CD14-positive monocyte (primary cell): Measurements from ENCODE around the gene MARK4. TPM values are rescaled to one million over a fixed set of nuclear protein-coding genes. Genes with fewer than 3 reads are reported as not detected.

ENCODE experiments used
- DNase-seq, 3 donors: peaks; one replicate each; pipeline ENCODE4 v3.0.0-alpha.2; 2011 to 2022
- H2AFZ ChIP-seq: 2 replicates; pipeline ENCODE4 v1.6.0; 2012; ENCODE audit warnings: mild to moderate bottlenecking, low read depth, low read length, inconsistent platforms; ENCODE audit not compliant: insufficient read depth, poor library complexity, severe bottlenecking
- H3K27ac ChIP-seq, 2 donors: 1 replicate in 1 of 2; 2 replicates in 1 of 2; pipeline ENCODE4 v1.5.1; 2012 to 2013; ENCODE audit warnings: low read length in 2 of 2, control low read depth in 1 of 2, inconsistent platforms in 1 of 2, low read depth in 1 of 2, mild to moderate bottlenecking in 1 of 2
- H3K27me3 ChIP-seq, 2 donors: one replicate each; pipeline versions ENCODE4 v1.6.0 to v1.6.1; 2011 to 2013; ENCODE audit warnings: low read length in 2 of 2; ENCODE audit not compliant: control insufficient read depth in 2 of 2, insufficient read depth in 2 of 2
- H3K36me3 ChIP-seq, 2 donors: replicated peaks in 1 of 2; 1 replicate in 1 of 2; 2 replicates in 1 of 2; pipeline versions ENCODE4 v1.5.1 to v1.6.1; 2012 to 2013; ENCODE audit warnings: low read length in 2 of 2, control low read depth in 1 of 2, inconsistent platforms in 1 of 2, mild to moderate bottlenecking in 1 of 2; ENCODE audit not compliant: insufficient read depth in 2 of 2, control insufficient read depth in 1 of 2
- H3K4me1 ChIP-seq, 2 donors: 1 replicate in 1 of 2; 2 replicates in 1 of 2; pipeline versions ENCODE4 v1.5.1 to v1.6.1; 2012 to 2013; ENCODE audit warnings: low read length in 2 of 2, control low read depth in 1 of 2, inconsistent platforms in 1 of 2, mild to moderate bottlenecking in 1 of 2, moderate library complexity in 1 of 2; ENCODE audit not compliant: insufficient read depth in 2 of 2, control insufficient read depth in 1 of 2
- H3K4me2 ChIP-seq: replicated peaks from 2 replicates; pipeline ENCODE3; 2012; ENCODE audit warnings: low read length, moderate library complexity, mild to moderate bottlenecking; ENCODE audit not compliant: poor library complexity, severe bottlenecking; ENCODE audit errors: extremely low read depth
- H3K4me3 ChIP-seq, 3 experiments: fragments of 200-600 bp in 1 of 3; sonication (generic) in 1 of 3; replicated peaks in 1 of 3; 1 replicate in 2 of 3; 2 replicates in 1 of 3; pipeline ENCODE4 v1.5.1; 2011 to 2013; ENCODE audit warnings: low read length in 3 of 3, mild to moderate bottlenecking in 3 of 3, control low read depth in 2 of 3, low read depth in 2 of 3, inconsistent platforms in 1 of 3, moderate library complexity in 1 of 3
- H3K79me2 ChIP-seq: 2 replicates; pipeline ENCODE4 v1.6.0; 2012; ENCODE audit warnings: mild to moderate bottlenecking, control low read depth, inconsistent platforms, low read length, moderate library complexity; ENCODE audit not compliant: insufficient read depth
- H3K9ac ChIP-seq: 2 replicates; pipeline ENCODE4 v1.6.0; 2017; ENCODE audit warnings: low read length, mild to moderate bottlenecking; ENCODE audit not compliant: insufficient read depth, poor library complexity, severe bottlenecking
- H3K9me3 ChIP-seq, 2 donors: replicated peaks in 1 of 2; 1 replicate in 1 of 2; 2 replicates in 1 of 2; pipeline versions ENCODE4 v1.5.1 to v1.6.1; 2012 to 2013; ENCODE audit warnings: low read length in 2 of 2, control low read depth in 1 of 2; ENCODE audit not compliant: control insufficient read depth in 1 of 2, insufficient read depth in 1 of 2
- H4K20me1 ChIP-seq: 2 replicates; pipeline ENCODE4 v1.6.0; 2012; ENCODE audit warnings: mild to moderate bottlenecking, low read length, control low read depth, moderate library complexity; ENCODE audit not compliant: insufficient read depth
- H3K27ac Mint-ChIP-seq, 7 donors: one replicate each; pipeline ENCODE4 v1.8.0; 2020; ENCODE audit warnings: mild to moderate bottlenecking in 7 of 7, mixed read lengths in 7 of 7, moderate library complexity in 6 of 7, inconsistent platforms in 2 of 7
- H3K27me3 Mint-ChIP-seq, 3 donors: one replicate each; pipeline ENCODE4 v1.8.0; 2021 to 2022; ENCODE audit warnings: low read depth in 3 of 3, mild to moderate bottlenecking in 3 of 3, mixed read lengths in 3 of 3, moderate library complexity in 3 of 3, inconsistent platforms in 1 of 3
- H3K36me3 Mint-ChIP-seq, 2 donors: one replicate each; pipeline ENCODE4 v1.8.0; 2020; ENCODE audit warnings: mixed read lengths in 2 of 2, inconsistent platforms in 1 of 2, mild to moderate bottlenecking in 1 of 2
- H3K4me1 Mint-ChIP-seq: one replicate; pipeline ENCODE4 v1.8.0; 2020; ENCODE audit warnings: mild to moderate bottlenecking, mixed read lengths
- H3K4me3 Mint-ChIP-seq, 2 donors: one replicate each; pipeline ENCODE4 v1.8.0; 2020; ENCODE audit warnings: mild to moderate bottlenecking in 2 of 2, mixed read lengths in 2 of 2, moderate library complexity in 1 of 2
- H3K9me3 Mint-ChIP-seq, 7 donors: one replicate each; pipeline ENCODE4 v1.8.0; 2020 to 2022; ENCODE audit warnings: mixed read lengths in 7 of 7, mild to moderate bottlenecking in 6 of 7, moderate library complexity in 6 of 7, inconsistent platforms in 2 of 7
- CTCF ChIP-seq: fragments of 200-600 bp; IDR thresholded peaks from one replicate; pipeline ENCODE4 v1.8.0; 2022; ENCODE audit warnings: antibody characterized with exemption, mild to moderate bottlenecking
- WGBS: methylation state at CpG from one replicate; pipeline ENCODE4 v1.1.5; 2013; ENCODE audit warnings: missing lambda C conversion rate; ENCODE audit not compliant: insufficient coverage; 5-methylcytosine and 5-hydroxymethylcytosine counted together
- intact Hi-C, 2 donors: fragments of 100-400 bp; cut with micrococcal nuclease; formaldehyde crosslinking; loops; one replicate each; pipeline versions ENCODE4 v1.15.0 to v1.15.1; 2023
- polyA plus RNA-seq, 3 donors: library from polyadenylated mRNA; depleted of rRNA in 1 of 3; unstranded in 2 of 3; stranded (reverse) in 1 of 3; fragments of 300-500 nt in 2 of 3; fragments of >200 nt in 1 of 3; fragmentation: Illumina TruSeq in 2 of 3; gene quantifications; 1 replicate in 2 of 3; 2 replicates in 1 of 3; pipeline ENCODE4 v1.2.3, GENCODE V29; 2012 to 2021

Gene MARK4
- polyA plus RNA-seq, 3 donors, result 0.59 to 18.4 (median 0.69) TPM

- peaks cover 73 to 95% of the 10 kb centered on the region in 2 donors for H3K36me3 Mint-ChIP-seq
- Histone ChIP-seq H3K36me3 (peaks cover 43 to 79% of the 10 kb centered on the region in 2 donors), H3K4me1 (no peaks in the 10 kb centered on the region), H3K4me3 (no peak overlapping the region), H3K9ac (no peak overlapping the region), H4K20me1 (no peaks in the 10 kb centered on the region), H2AFZ (no peak overlapping the region), H3K27ac (no peak overlapping the region), H3K79me2 (no peaks in the 10 kb centered on the region), H3K27me3 (no peaks in the 10 kb centered on the region), H3K9me3 (no peaks in the 10 kb centered on the region), H3K4me2 (no peak overlapping the region)
- no peak overlapping the region for H3K4me3 Mint-ChIP-seq
- no peaks in the 10 kb centered on the region for H3K9me3 Mint-ChIP-seq
- no peak overlapping the region for H3K27ac Mint-ChIP-seq
- TF ChIP-seq CTCF, result no peak
- intact Hi-C loops, result no loop called here
- DNase-seq, result no peak
- WGBS, result 99% methylated on average over 13 of the region's 14 CpGs
- no peaks in the 10 kb centered on the region for H3K27me3 Mint-ChIP-seq
- no peaks in the 10 kb centered on the region for H3K4me1 Mint-ChIP-seq
Observed at GRCh38 chr19:45273521-45273855, 22.4 kb downstream of the MARK4 start.

- no peak for DNase-seq
- Histone ChIP-seq H3K9ac (no peak overlapping the region), H3K9me3 (no peaks in the 10 kb centered on the region), H2AFZ (no peak overlapping the region), H3K27me3 (no peaks in the 10 kb centered on the region), H3K4me2 (no peak overlapping the region), H3K4me1 (peaks cover 0 to 3% of the 10 kb centered on the region in 2 donors), H3K79me2 (no peaks in the 10 kb centered on the region), H3K27ac (no peak overlapping the region), H3K4me3 (no peak overlapping the region), H4K20me1 (no peaks in the 10 kb centered on the region), H3K36me3 (peaks cover 44 to 89% of the 10 kb centered on the region in 2 donors)
- Mint-ChIP-seq H3K4me1 (peaks cover 4% of the 10 kb centered on the region), H3K27ac (peak overlapping the region in 4 of 7 donors; percentile 15 to 49 (median 44)), H3K9me3 (no peaks in the 10 kb centered on the region), H3K4me3 (no peak overlapping the region), H3K27me3 (no peaks in the 10 kb centered on the region), H3K36me3 (peaks cover 75 to 91% of the 10 kb centered on the region in 2 donors)
- intact Hi-C loops, result no loop called here
- TF ChIP-seq CTCF, result no peak
- 79% methylated on average over 5 of the region's 12 CpGs for WGBS
Observed at GRCh38 chr19:45275370-45275971, 24.4 kb downstream of the MARK4 start.
